Mesangial cell (primary cell): ENCODE results near the gene TAGLN2. TPM values are rescaled to one million over a fixed set of nuclear protein-coding genes. Genes with fewer than 3 reads are reported as not detected.

Experiments
- total RNA-seq: library from RNA; depleted of rRNA; stranded (reverse); fragments of >200 nt; gene quantifications from 2 replicates; pipeline ENCODE4 v1.2.3, GENCODE V29; 2015

TAGLN2 gene
- 620 and 1,348 TPM in 2 replicates for total RNA-seq

GRCh38 chr1:159924791-159925718 lies at the start of gene TAGLN2:
TSS of gene TAGLN2 (minus strand) at chr1:159925507. CDS start at chr1:159920509, 4,998 bp downstream.

GRCh38 chr1:159953536-159954515 lies 28.5 kb upstream of the TAGLN2 start, which contains the start of gene SLAMF9:
TSS of gene SLAMF9 (minus strand) at chr1:159954237. CDS start at chr1:159954137, 100 bp downstream.

GRCh38 chr1:159945483-159946241 lies 20.4 kb upstream of the TAGLN2 start, which contains the start of gene IGSF9:
TSS of gene IGSF9 (minus strand) at chr1:159945613. CDS start at chr1:159943454, 2,159 bp downstream.

GRCh38 chr1:159900086-159900680 lies 25.1 kb downstream of the TAGLN2 start, which contains the start of gene CFAP45:
TSS of gene CFAP45 (minus strand) at chr1:159900165. CDS start at chr1:159900098, 67 bp downstream.

Other genes with a start within 250 kb of the TAGLN2 start
- not detected in 2 replicates for gene CRP, start 210.9 kb downstream of the TAGLN2 start, total RNA-seq
- gene DUSP23, start 144.5 kb downstream of the TAGLN2 start, total RNA-seq, result 44.0 and 67.8 TPM in 2 replicates
- gene FCRL6, start 123.1 kb downstream of the TAGLN2 start, total RNA-seq, result not detected in 2 replicates
- not detected in 2 replicates for gene SLAMF8, start 98.6 kb downstream of the TAGLN2 start, total RNA-seq
- not detected in 2 replicates for gene VSIG8, start 62.9 kb downstream of the TAGLN2 start, total RNA-seq
- gene CFAP45, start 25.3 kb downstream of the TAGLN2 start, total RNA-seq, result 0.16 and 0.63 TPM in 2 replicates
- 0.16 and 0.76 TPM in 2 replicates for gene IGSF9, start 20.1 kb upstream of the TAGLN2 start, total RNA-seq
- gene SLAMF9, start 28.7 kb upstream of the TAGLN2 start, total RNA-seq, result not detected in 2 replicates
- 2.1 and 3.3 TPM in 2 replicates for gene PIGM, start 106.5 kb upstream of the TAGLN2 start, total RNA-seq
- not detected in 2 replicates for gene KCNJ10, start 144.7 kb upstream of the TAGLN2 start, total RNA-seq
- not detected in 2 replicates for gene KCNJ9, start 156.0 kb upstream of the TAGLN2 start, total RNA-seq
- gene IGSF8, start 173.1 kb upstream of the TAGLN2 start, total RNA-seq, result 24.3 and 31.2 TPM in 2 replicates
- under 0.01 TPM in 1 of 2 replicates, not detected in the other for gene ATP1A2, start 190.3 kb upstream of the TAGLN2 start, total RNA-seq
- gene ATP1A4, start 226.1 kb upstream of the TAGLN2 start, total RNA-seq, result not detected in 2 replicates